Subcutaneous abdominal adipose tissue (tissue), 5 donors: Measurements from ENCODE around the gene GPATCH8.

ENCODE experiments used
- H3K27ac ChIP-seq: one replicate; pipeline ENCODE4 v1.7.0; 2013; ENCODE audit warnings: low read depth, mild to moderate bottlenecking, inconsistent platforms, low read length, moderate library complexity
- H3K27me3 ChIP-seq, 5 donors: one replicate each; pipeline ENCODE4 v1.7.0; 2013; ENCODE audit warnings: low read length in 5 of 5, inconsistent platforms in 1 of 5; ENCODE audit not compliant: control insufficient read depth in 5 of 5, insufficient read depth in 4 of 5
- H3K36me3 ChIP-seq, 5 donors: one replicate each; pipeline ENCODE4 v1.7.0; 2013; ENCODE audit warnings: low read length in 5 of 5; ENCODE audit not compliant: control insufficient read depth in 5 of 5, insufficient read depth in 5 of 5
- H3K4me1 ChIP-seq, 5 donors: one replicate each; pipeline ENCODE4 v1.7.0; 2013; ENCODE audit warnings: low read length in 5 of 5, mild to moderate bottlenecking in 3 of 5, moderate library complexity in 1 of 5; ENCODE audit not compliant: control insufficient read depth in 5 of 5, insufficient read depth in 5 of 5
- H3K4me3 ChIP-seq, 5 donors: one replicate each; pipeline ENCODE4 v1.7.0; 2013; ENCODE audit warnings: low read length in 5 of 5, low read depth in 1 of 5
- H3K9ac ChIP-seq, 5 donors: one replicate each; pipeline ENCODE4 v1.7.0; 2013; ENCODE audit warnings: low read length in 5 of 5, mild to moderate bottlenecking in 4 of 5, moderate library complexity in 3 of 5
- H3K9me3 ChIP-seq, 5 donors: one replicate each; pipeline ENCODE4 v1.7.0; 2013; ENCODE audit warnings: low read length in 5 of 5; ENCODE audit not compliant: control insufficient read depth in 5 of 5
- donor health status: healthy.
- donor health status: healthy.
- donor health status: healthy.
- donor health status: healthy.
- donor health status: healthy.

GPATCH8 gene

GRCh38 chr17:44359458-44360143, 143.6 kb downstream of the GPATCH8 start:
- Histone ChIP-seq H3K36me3 (no peaks in the 10 kb centered on the region), H3K4me1 (peaks cover 0 to 21% (median 14%) of the 10 kb centered on the region in 5 donors), H3K27me3 (peaks cover 0 to 2% (median 0%) of the 10 kb centered on the region in 5 donors), H3K27ac (no peak overlapping the region), H3K4me3 (no peak overlapping the region), H3K9ac (no peak overlapping the region), H3K9me3 (no peaks in the 10 kb centered on the region)

- Histone ChIP-seq H3K9ac (no peak overlapping the region), H3K27me3 (peaks cover 0 to 2% (median 0%) of the 10 kb centered on the region in 5 donors), H3K9me3 (no peaks in the 10 kb centered on the region), H3K4me3 (no peak overlapping the region), H3K36me3 (no peaks in the 10 kb centered on the region), H3K27ac (no peak overlapping the region), H3K4me1 (peaks cover 0 to 18% (median 15%) of the 10 kb centered on the region in 5 donors)
Observed at GRCh38 chr17:44359006-44359405, 144.2 kb downstream of the GPATCH8 start.

- no peak overlapping the region for H3K27ac ChIP-seq
- no peak overlapping the region for H3K4me3 ChIP-seq
- no peak overlapping the region for H3K9ac ChIP-seq
- peaks cover 0 to 12% (median 11%) of the 10 kb centered on the region in 5 donors for H3K4me1 ChIP-seq
- no peaks in the 10 kb centered on the region for H3K9me3 ChIP-seq
- H3K36me3 ChIP-seq, result peaks cover 0 to 2% (median under 1%) of the 10 kb centered on the region in 5 donors
- H3K27me3 ChIP-seq, result peaks cover 0 to 2% (median 0%) of the 10 kb centered on the region in 5 donors
Observed at GRCh38 chr17:44358066-44358465, 145.1 kb downstream of the GPATCH8 start.

- H3K27me3 ChIP-seq, result no peaks in the 10 kb centered on the region
- H3K27ac ChIP-seq, result no peak overlapping the region
- no peaks in the 10 kb centered on the region for H3K9me3 ChIP-seq
- no peak overlapping the region for H3K9ac ChIP-seq
- peaks cover 0 to 2% (median 0%) of the 10 kb centered on the region in 5 donors for H3K4me1 ChIP-seq
- H3K4me3 ChIP-seq, result no peak overlapping the region
- peaks cover 0 to 20% (median 19%) of the 10 kb centered on the region in 5 donors for H3K36me3 ChIP-seq
Observed at GRCh38 chr17:44356241-44356640, 147.0 kb downstream of the GPATCH8 start.

GRCh38 chr17:44355642-44356099, 147.5 kb downstream of the GPATCH8 start:
- Histone ChIP-seq H3K9me3 (no peaks in the 10 kb centered on the region), H3K4me1 (peaks cover 0 to 2% (median 0%) of the 10 kb centered on the region in 5 donors), H3K9ac (no peak overlapping the region), H3K4me3 (no peak overlapping the region), H3K27ac (no peak overlapping the region), H3K27me3 (no peaks in the 10 kb centered on the region), H3K36me3 (peaks cover 0 to 26% (median 25%) of the 10 kb centered on the region in 5 donors)

- no peak overlapping the region for H3K4me3 ChIP-seq
- peaks cover 0 to 34% (median 32%) of the 10 kb centered on the region in 5 donors for H3K36me3 ChIP-seq
- H3K4me1 ChIP-seq, result peaks cover 0 to 2% (median 0%) of the 10 kb centered on the region in 5 donors
- H3K27me3 ChIP-seq, result no peaks in the 10 kb centered on the region
- no peak overlapping the region for H3K27ac ChIP-seq
- H3K9me3 ChIP-seq, result no peaks in the 10 kb centered on the region
- no peak overlapping the region for H3K9ac ChIP-seq
Observed at GRCh38 chr17:44354582-44355561, 148.3 kb downstream of the GPATCH8 start.

- H3K4me1 ChIP-seq, result peaks cover 0 to 7% (median 4%) of the 10 kb centered on the region in 5 donors
- H3K36me3 ChIP-seq, result peaks cover 0 to 45% (median 43%) of the 10 kb centered on the region in 5 donors
- no peak overlapping the region for H3K9ac ChIP-seq
- no peaks in the 10 kb centered on the region for H3K27me3 ChIP-seq
- no peak overlapping the region for H3K27ac ChIP-seq
- peak overlapping the region in 3 of 5 donors; percentile 22 to 52 (median 31) for H3K4me3 ChIP-seq
- no peaks in the 10 kb centered on the region for H3K9me3 ChIP-seq
Observed at GRCh38 chr17:44353672-44354331, 149.4 kb downstream of the GPATCH8 start.

- H3K36me3 ChIP-seq, result peaks cover 0 to 50% (median 46%) of the 10 kb centered on the region in 5 donors
- H3K4me1 ChIP-seq, result peaks cover 0 to 12% (median 10%) of the 10 kb centered on the region in 5 donors
- no peak overlapping the region for H3K9ac ChIP-seq
- peak overlapping the region in 2 of 5 donors; percentile 11 to 52 for H3K4me3 ChIP-seq
- no peaks in the 10 kb centered on the region for H3K27me3 ChIP-seq
- no peak overlapping the region for H3K27ac ChIP-seq
- no peaks in the 10 kb centered on the region for H3K9me3 ChIP-seq
Observed at GRCh38 chr17:44352828-44353671, 150.2 kb downstream of the GPATCH8 start.
